ENCODE data around the gene SRP54. TPM values are rescaled to one million over a fixed set of nuclear protein-coding genes. Genes with fewer than 3 reads are reported as not detected.

SRP54 gene
- total and polyA plus RNA-seq, 2 of the 8 experiments (the other 6 are each of a cell fraction or from before 2014, with no cell fraction given): 19.7 to 60.0 TPM

- no peak for TF ChIP-seq RBBP5 (IDR thresholded peaks at IDR 0.05; ENCODE audit: borderline replicate concordance, low read depth, low read length)
- TF ChIP-seq TCF12 (IDR thresholded peaks at IDR 0.05; ENCODE audit: low read depth, low read length): no peak
- no peak for TF ChIP-seq SP4 (IDR thresholded peaks at IDR 0.05; ENCODE audit: low read length)
- TF ChIP-seq GABPA (IDR thresholded peaks at IDR 0.05; ENCODE audit: borderline replicate concordance, insufficient read depth, low read length): no peak
- no peak for TF ChIP-seq CHD7 (IDR thresholded peaks at IDR 0.05; ENCODE audit: insufficient replicate concordance, low read length)
Measured at GRCh38 chr14:35068238-35069012, 85.6 kb downstream of the SRP54 start (continued).

Measured in H1 (cell line).